GM13976 (cell line): Measurements from ENCODE around the gene SLC38A10.

Experiments
- DNase-seq: peaks from one replicate; pipeline ENCODE4 v3.0.0; 2012; ENCODE audit warnings: low spot score
- CTCF ChIP-seq: IDR thresholded peaks from 2 replicates; pipeline ENCODE4 v1.5.1; 2012; ENCODE audit warnings: borderline replicate concordance, mild to moderate bottlenecking; ENCODE audit not compliant: insufficient read depth; ENCODE audit errors: extremely low read depth, missing control alignments, control extremely low read depth
- in situ Hi-C: fragments of 300-500 bp; cut with MboI; formaldehyde crosslinking; loops from one replicate; pipeline ENCODE4 v1.12.0; 2022; ENCODE audit warnings: low sequenced_read_pairs, mixed read lengths, inconsistent platforms; ENCODE audit not compliant: unreplicated experiment

SLC38A10 gene

GRCh38 chr17:81261582-81262336, 33.3 kb downstream of the SLC38A10 start:
- TF ChIP-seq CTCF: no peak
- in situ Hi-C loops: no loop called here
- DNase-seq: no peak

GRCh38 chr17:81261096-81261495, 34.0 kb downstream of the SLC38A10 start:
- in situ Hi-C loops: no loop called here
- no peak for TF ChIP-seq CTCF
- DNase-seq: no peak

- no peak for DNase-seq
- no peak for TF ChIP-seq CTCF
- in situ Hi-C loops: no loop called here
Observed at GRCh38 chr17:81260641-81261040, 34.5 kb downstream of the SLC38A10 start.

GRCh38 chr17:81260171-81260570, 34.9 kb downstream of the SLC38A10 start:
- no peak for TF ChIP-seq CTCF
- in situ Hi-C loops: no loop called here
- no peak for DNase-seq

GRCh38 chr17:81259058-81259605, 36.0 kb downstream of the SLC38A10 start:
- DNase-seq: no peak
- in situ Hi-C loops: loop anchor here (10.0 kb wide), 1 partner anchor 226 kb away; no protein-coding TSS in a partner anchor
- TF ChIP-seq CTCF: no peak

- no peak for TF ChIP-seq CTCF
- no peak for DNase-seq
- in situ Hi-C loops: loop anchor here (10.0 kb wide), 1 partner anchor 227 kb away; no protein-coding TSS in a partner anchor
Observed at GRCh38 chr17:81258292-81258691, 36.8 kb downstream of the SLC38A10 start.
